ENCODE data around the gene FFAR2. TPM values are rescaled to one million over a fixed set of nuclear protein-coding genes. Genes with fewer than 3 reads are reported as not detected.
"Not testable (repeated sequence)": the region's sequence is repeated elsewhere in the genome, so short reads cannot be mapped to it uniquely, and the experiment has no call there.

Gene FFAR2
- total and polyA plus RNA-seq, 7 experiments from 2014 or later: 2.2 to 7.1 TPM; not detected in 5

GRCh38 chr19:35474104-35474503 is 26.0 kb downstream of the FFAR2 start:
- Histone ChIP-seq H3K36me3 (ENCODE audit: control insufficient read depth in 2 of 3, insufficient read depth in 3 of 3, low read length in 3 of 3) (no peaks in the 10 kb centered on the region), H3K27me3 (ENCODE audit: control insufficient read depth in 2 of 2, insufficient read depth in 2 of 2, low read length in 2 of 2) (no peaks in the 10 kb centered on the region), H3K4me1 (ENCODE audit: control insufficient read depth in 2 of 2, insufficient read depth in 2 of 2, low read length in 2 of 2) (no peaks in the 10 kb centered on the region), H3K4me3 (ENCODE audit: low read length) (no peak overlapping the region), H3K27ac (ENCODE audit: low read depth, low read length) (no peak overlapping the region), H3K9me3 (ENCODE audit: control insufficient read depth in 2 of 3, low read length in 3 of 3) (no peaks in the 10 kb centered on the region)
- intact Hi-C loops (cut with micrococcal nuclease): no loop called here
- Mint-ChIP-seq H3K27ac (no peak overlapping the region), H3K27me3 (peaks cover 0 to 8% (median 0%) of the 10 kb centered on the region in 5 donors), H3K4me1 (peaks cover 0 to 2% (median 0%) of the 10 kb centered on the region in 7 donors), H3K9me3 (peaks cover 0 to 2% (median 0%) of the 10 kb centered on the region in 11 donors), H3K4me3 (no peak overlapping the region), H3K36me3 (no peaks in the 10 kb centered on the region)
- DNase-seq: no peak
- CTCF ChIA-PET: interaction anchor here (0.6 to 0.8 kb wide), 2 partner anchors 11 to 85 kb away, joined by 3 read pairs; no protein-coding TSS in a partner anchor
- POLR2A ChIA-PET: interaction anchor here (0.7 kb wide), 1 partner anchor 21 kb away, joined by 3 read pairs; no protein-coding TSS in a partner anchor
- ATAC-seq: no peak

- H3K27me3 ChIP-seq (ENCODE audit: control insufficient read depth in 2 of 2, insufficient read depth in 2 of 2, low read length in 2 of 2); H3K27me3 Mint-ChIP-seq; H3K9me3 ChIP-seq (ENCODE audit: control insufficient read depth in 2 of 3, low read length in 3 of 3); H3K27ac ChIP-seq (ENCODE audit: low read depth, low read length); H3K4me1 Mint-ChIP-seq; ATAC-seq; H3K36me3 ChIP-seq (ENCODE audit: control insufficient read depth in 2 of 3, insufficient read depth in 3 of 3, low read length in 3 of 3); H3K4me3 Mint-ChIP-seq; intact Hi-C loops (cut with micrococcal nuclease); H3K9me3 Mint-ChIP-seq; CTCF ChIA-PET; H3K36me3 Mint-ChIP-seq; H3K27ac Mint-ChIP-seq; H3K4me3 ChIP-seq (ENCODE audit: low read length); H3K4me1 ChIP-seq (ENCODE audit: control insufficient read depth in 2 of 2, insufficient read depth in 2 of 2, low read length in 2 of 2); DNase-seq: not testable (repeated sequence)
- POLR2A ChIA-PET: interaction anchor here (0.7 kb wide), 1 partner anchor 21 kb away, joined by 3 read pairs; no protein-coding TSS in a partner anchor
Observed at GRCh38 chr19:35474594-35474993, 26.5 kb downstream of the FFAR2 start.

GRCh38 chr19:35476149-35476548 is 28.1 kb downstream of the FFAR2 start:
- no peak for ATAC-seq
- CTCF ChIA-PET: no interaction called here

GRCh38 chr19:35478794-35479677 is 31.0 kb downstream of the FFAR2 start:
- Mint-ChIP-seq H3K9me3 (peaks cover 0 to 2% (median 0%) of the 10 kb centered on the region in 11 donors), H3K27ac (no peak overlapping the region), H3K36me3 (no peaks in the 10 kb centered on the region), H3K27me3 (peaks cover 0 to 16% (median 0%) of the 10 kb centered on the region in 5 donors), H3K4me3 (no peak overlapping the region), H3K4me1 (peaks cover 0 to 2% (median 0%) of the 10 kb centered on the region in 7 donors)
- Histone ChIP-seq H3K27ac (ENCODE audit: low read depth, low read length) (no peak overlapping the region), H3K9me3 (ENCODE audit: control insufficient read depth in 2 of 3, low read length in 3 of 3) (no peaks in the 10 kb centered on the region), H3K36me3 (ENCODE audit: control insufficient read depth in 2 of 3, insufficient read depth in 3 of 3, low read length in 3 of 3) (no peaks in the 10 kb centered on the region), H3K27me3 (ENCODE audit: control insufficient read depth in 2 of 2, insufficient read depth in 2 of 2, low read length in 2 of 2) (no peaks in the 10 kb centered on the region), H3K4me1 (ENCODE audit: control insufficient read depth in 2 of 2, insufficient read depth in 2 of 2, low read length in 2 of 2) (no peaks in the 10 kb centered on the region), H3K4me3 (ENCODE audit: low read length) (no peak overlapping the region)
- ChIA-PET POLR2A (no interaction called here), CTCF (no interaction called here)
- ATAC-seq: no peak
- no peak for DNase-seq
- intact Hi-C loops (cut with micrococcal nuclease): no loop called here

More at GRCh38 chr19:35476149-35476548, 28.1 kb downstream of the FFAR2 start:
- no peak for DNase-seq
- peaks cover 0 to 2% (median 0%) of the 10 kb centered on the region in 7 donors for H3K4me1 Mint-ChIP-seq
- intact Hi-C loops (cut with micrococcal nuclease): no loop called here
- no peak overlapping the region for H3K4me3 Mint-ChIP-seq
- POLR2A ChIA-PET: no interaction called here
- no peak overlapping the region for H3K27ac Mint-ChIP-seq
- peaks cover 0 to 12% (median 0%) of the 10 kb centered on the region in 5 donors for H3K27me3 Mint-ChIP-seq
- Histone ChIP-seq H3K27me3 (ENCODE audit: control insufficient read depth in 2 of 2, insufficient read depth in 2 of 2, low read length in 2 of 2) (no peaks in the 10 kb centered on the region), H3K27ac (ENCODE audit: low read depth, low read length) (no peak overlapping the region), H3K36me3 (ENCODE audit: control insufficient read depth in 2 of 3, insufficient read depth in 3 of 3, low read length in 3 of 3) (no peaks in the 10 kb centered on the region), H3K4me3 (ENCODE audit: low read length) (no peak overlapping the region), H3K9me3 (ENCODE audit: control insufficient read depth in 2 of 3, low read length in 3 of 3) (no peaks in the 10 kb centered on the region), H3K4me1 (ENCODE audit: control insufficient read depth in 2 of 2, insufficient read depth in 2 of 2, low read length in 2 of 2) (no peaks in the 10 kb centered on the region)
- H3K9me3 Mint-ChIP-seq: peaks cover 0 to 2% (median 0%) of the 10 kb centered on the region in 11 donors
- H3K36me3 Mint-ChIP-seq: no peaks in the 10 kb centered on the region

GRCh38 chr19:35483089-35483488 is 35.0 kb downstream of the FFAR2 start:
- Mint-ChIP-seq H3K9me3 (no peaks in the 10 kb centered on the region), H3K4me3 (no peak overlapping the region), H3K27ac (no peak overlapping the region), H3K27me3 (peaks cover 0 to 26% (median 0%) of the 10 kb centered on the region in 5 donors), H3K4me1 (peaks cover 0 to 6% (median 0%) of the 10 kb centered on the region in 7 donors), H3K36me3 (no peaks in the 10 kb centered on the region)
- CTCF ChIA-PET: interaction anchor here (0.9 kb wide), 1 partner anchor 21 kb away, joined by 4 read pairs; no protein-coding TSS in a partner anchor
- DNase-seq (no peak), ATAC-seq (no peak)
- no peaks in the 10 kb centered on the region for H3K4me1 ChIP-seq (ENCODE audit: control insufficient read depth in 2 of 2, insufficient read depth in 2 of 2, low read length in 2 of 2)
- no peak overlapping the region for H3K4me3 ChIP-seq (ENCODE audit: low read length)
- no peak overlapping the region for H3K27ac ChIP-seq (ENCODE audit: low read depth, low read length)
- no peaks in the 10 kb centered on the region for H3K36me3 ChIP-seq (ENCODE audit: control insufficient read depth in 2 of 3, insufficient read depth in 3 of 3, low read length in 3 of 3)
- no peaks in the 10 kb centered on the region for H3K27me3 ChIP-seq (ENCODE audit: control insufficient read depth in 2 of 2, insufficient read depth in 2 of 2, low read length in 2 of 2)
- intact Hi-C loops (cut with micrococcal nuclease): no loop called here
- H3K9me3 ChIP-seq (ENCODE audit: control insufficient read depth in 2 of 3, low read length in 3 of 3): no peaks in the 10 kb centered on the region
- POLR2A ChIA-PET: no interaction called here

GRCh38 chr19:35484252-35485036 is 36.4 kb downstream of the FFAR2 start:
- intact Hi-C loops (cut with micrococcal nuclease): no loop called here
- Mint-ChIP-seq H3K27ac (no peak overlapping the region), H3K36me3 (no peaks in the 10 kb centered on the region), H3K27me3 (peaks cover 0 to 26% (median 0%) of the 10 kb centered on the region in 5 donors), H3K4me3 (no peak overlapping the region), H3K9me3 (no peaks in the 10 kb centered on the region), H3K4me1 (peaks cover 0 to 6% (median 0%) of the 10 kb centered on the region in 7 donors)
- H3K36me3 ChIP-seq (ENCODE audit: control insufficient read depth in 2 of 3, insufficient read depth in 3 of 3, low read length in 3 of 3): no peaks in the 10 kb centered on the region
- DNase-seq (no peak), ATAC-seq (no peak)
- CTCF ChIA-PET: interaction anchor here (0.6 to 0.7 kb wide), 3 partner anchors 113 to 235 kb away, joined by 3 to 5 read pairs (median 3); no protein-coding TSS in a partner anchor
- no peaks in the 10 kb centered on the region for H3K27me3 ChIP-seq (ENCODE audit: control insufficient read depth in 2 of 2, insufficient read depth in 2 of 2, low read length in 2 of 2)
- H3K9me3 ChIP-seq (ENCODE audit: control insufficient read depth in 2 of 3, low read length in 3 of 3): no peaks in the 10 kb centered on the region
- no peak overlapping the region for H3K4me3 ChIP-seq (ENCODE audit: low read length)
- no peak overlapping the region for H3K27ac ChIP-seq (ENCODE audit: low read depth, low read length)
- POLR2A ChIA-PET: no interaction called here
- no peaks in the 10 kb centered on the region for H3K4me1 ChIP-seq (ENCODE audit: control insufficient read depth in 2 of 2, insufficient read depth in 2 of 2, low read length in 2 of 2)
